GM18951 (cell line): ENCODE results near the gene MSMP.

Experiments used
- POLR2A ChIP-seq: IDR thresholded peaks from 4 replicates; pipeline ENCODE4 v1.6.1; 2011; ENCODE audit warnings: mild to moderate bottlenecking; ENCODE audit not compliant: insufficient read length, insufficient read depth; ENCODE audit errors: extremely low read depth
- in situ Hi-C: fragments of 300-500 bp; cut with MboI; formaldehyde crosslinking; loops from one replicate; pipeline ENCODE4 v1.12.0; 2022; ENCODE audit warnings: low sequenced_read_pairs, mixed read lengths, inconsistent platforms; ENCODE audit not compliant: unreplicated experiment

Gene MSMP

DNA sequence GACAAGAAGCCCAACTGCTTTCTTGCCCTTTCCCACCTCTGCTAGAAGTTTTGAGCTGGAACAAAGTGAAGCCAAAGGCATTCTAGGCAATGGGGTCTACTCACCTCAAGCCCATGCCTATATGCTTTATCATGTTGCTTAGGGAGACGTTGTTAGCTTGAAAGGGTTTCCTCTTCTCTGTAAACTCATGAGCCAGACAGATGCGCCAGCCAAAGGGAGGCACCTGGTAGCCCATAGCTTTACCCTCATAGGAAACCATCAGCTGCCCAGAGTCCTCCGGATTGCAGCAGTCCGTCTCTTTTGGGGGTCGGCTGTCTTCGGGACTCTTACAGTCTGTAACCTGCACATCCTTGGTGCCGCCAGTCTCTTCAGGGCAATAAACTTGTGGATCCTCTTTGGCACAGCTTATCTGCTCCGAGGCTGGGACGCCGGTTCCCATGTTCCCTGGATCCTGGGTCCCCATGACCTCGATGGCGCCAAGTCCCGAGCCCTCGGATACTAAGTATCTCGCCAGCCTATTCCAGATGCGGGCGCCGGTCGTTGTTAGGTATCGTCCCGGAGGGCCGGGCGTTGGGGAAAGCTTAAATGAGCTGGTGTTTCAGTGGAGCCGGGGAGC is 5.7 kb downstream of the MSMP start:
- TF ChIP-seq POLR2A, result no peak
- in situ Hi-C loops, result no loop called here

GRCh38 chr9:35746583-35746982 is 7.5 kb downstream of the MSMP start:
- in situ Hi-C loops, result no loop called here
- no peak for TF ChIP-seq POLR2A

- in situ Hi-C loops, result no loop called here
- TF ChIP-seq POLR2A, result no peak
Observed at GRCh38 chr9:35745569-35745968, 8.5 kb downstream of the MSMP start.

DNA sequence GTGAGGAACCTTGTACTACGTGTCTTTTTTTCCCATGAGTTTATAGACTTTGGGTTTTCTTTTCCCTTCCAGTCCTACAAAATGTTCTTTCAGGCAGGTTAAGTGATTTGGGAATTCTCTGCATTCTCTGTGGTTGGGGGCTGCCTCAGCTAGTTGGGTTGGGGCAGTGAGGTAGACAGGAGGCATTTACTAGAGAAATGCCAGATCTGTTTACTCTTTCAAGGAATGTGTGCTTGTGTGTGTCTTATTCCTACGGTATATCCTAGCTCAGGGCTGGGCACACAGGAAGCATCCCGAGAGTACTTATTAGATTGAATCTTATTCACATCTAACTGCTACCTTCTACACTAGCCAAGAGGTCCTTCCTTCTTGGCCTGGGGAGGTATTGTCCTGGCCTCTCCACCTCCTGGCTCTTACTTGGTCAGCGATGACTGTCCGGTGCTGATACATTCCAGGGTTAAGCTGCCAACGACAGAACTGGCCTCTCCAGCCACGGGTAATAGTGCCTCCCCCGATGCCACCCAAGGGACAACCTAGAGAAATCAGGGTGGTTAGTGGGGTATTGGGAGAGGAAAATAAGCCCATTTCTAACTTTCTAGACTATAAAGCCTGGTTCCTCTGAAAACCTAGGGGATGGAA is 10.1 kb downstream of the MSMP start:
- no peak for TF ChIP-seq POLR2A
- in situ Hi-C loops, result no loop called here

DNA sequence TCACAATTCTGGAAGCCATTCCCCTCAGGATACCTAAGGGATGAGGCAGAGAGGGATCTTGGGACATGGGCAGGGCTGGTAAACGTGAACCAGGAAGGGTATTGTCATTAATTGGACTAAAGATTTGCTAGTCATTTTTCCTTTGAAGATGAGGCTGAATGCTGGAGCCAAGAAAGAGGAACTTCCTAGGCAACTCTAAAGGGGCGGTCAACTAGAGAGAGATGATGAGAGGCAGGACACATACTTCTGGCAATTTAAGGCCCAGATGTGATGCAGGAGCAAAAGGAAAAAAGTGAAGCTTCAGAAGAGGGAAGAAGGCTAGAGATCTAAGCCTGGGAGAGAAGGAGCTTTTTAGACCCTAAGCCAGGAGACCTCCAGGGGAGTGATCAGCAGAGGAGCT is 10.6 kb downstream of the MSMP start:
- in situ Hi-C loops, result no loop called here
- TF ChIP-seq POLR2A, result no peak

DNA sequence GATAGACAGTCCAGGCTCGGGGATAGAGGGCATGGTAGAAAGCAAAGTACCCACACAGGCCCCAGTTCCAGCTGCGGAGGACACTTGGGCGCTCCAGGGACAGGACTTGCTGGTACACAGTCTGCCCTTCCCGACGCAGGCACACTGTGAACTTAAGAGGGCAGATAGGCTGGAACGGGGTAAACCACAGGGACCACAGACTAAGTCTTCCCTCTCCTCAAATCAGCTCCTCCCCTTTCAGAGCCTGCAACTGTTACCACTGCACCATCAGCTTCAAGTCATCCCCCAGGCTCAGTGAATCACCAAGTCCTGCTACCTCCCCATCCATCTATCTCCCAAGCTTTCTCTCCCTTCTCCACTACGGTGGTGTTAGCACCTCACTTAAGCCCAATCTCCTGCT is 12.3 kb downstream of the MSMP start:
- no peak for TF ChIP-seq POLR2A
- in situ Hi-C loops, result no loop called here

DNA sequence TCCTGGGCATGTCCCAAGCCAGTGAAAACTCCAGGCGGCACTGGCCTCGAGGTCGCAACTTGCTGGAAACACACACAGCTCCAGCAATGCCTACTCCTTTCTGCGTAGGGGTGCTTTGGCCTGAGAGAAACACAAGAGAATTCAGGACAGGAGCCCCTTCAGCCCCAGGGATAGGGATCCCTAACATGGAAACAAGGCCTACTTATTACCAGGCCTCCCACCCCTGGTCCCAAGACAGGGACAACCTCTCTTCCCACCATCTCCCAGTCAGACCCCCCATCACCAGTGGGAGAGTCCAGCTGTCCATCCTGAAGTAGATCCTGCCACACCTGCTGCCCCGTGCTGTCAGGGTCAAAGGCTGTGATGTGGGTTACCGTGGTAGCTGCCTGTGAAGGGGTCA is 13.8 kb downstream of the MSMP start:
- in situ Hi-C loops, result no loop called here
- no peak for TF ChIP-seq POLR2A

GRCh38 chr9:35738924-35739323 is 15.2 kb downstream of the MSMP start:
- TF ChIP-seq POLR2A, result no peak
- in situ Hi-C loops, result no loop called here

DNA sequence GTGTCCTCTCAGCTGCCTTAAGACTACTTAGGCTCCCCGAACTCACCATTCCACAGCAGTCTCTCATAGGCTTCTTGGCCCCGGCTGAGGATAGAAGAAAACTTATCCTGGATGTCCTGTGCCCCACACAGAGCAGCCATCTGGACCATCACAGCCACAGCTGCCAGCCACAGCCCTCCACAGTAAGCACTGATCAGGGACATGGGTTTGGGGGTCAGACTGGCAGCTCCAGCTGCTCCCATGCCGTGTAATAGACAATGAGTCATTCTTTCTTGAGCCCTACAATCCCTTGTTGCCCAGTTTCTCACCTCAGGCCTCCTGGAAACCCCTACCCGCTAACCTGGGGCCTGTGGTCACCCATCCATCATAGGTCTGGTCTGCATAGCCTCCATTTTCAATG is 15.9 kb downstream of the MSMP start:
- no peak for TF ChIP-seq POLR2A
- in situ Hi-C loops, result no loop called here

DNA sequence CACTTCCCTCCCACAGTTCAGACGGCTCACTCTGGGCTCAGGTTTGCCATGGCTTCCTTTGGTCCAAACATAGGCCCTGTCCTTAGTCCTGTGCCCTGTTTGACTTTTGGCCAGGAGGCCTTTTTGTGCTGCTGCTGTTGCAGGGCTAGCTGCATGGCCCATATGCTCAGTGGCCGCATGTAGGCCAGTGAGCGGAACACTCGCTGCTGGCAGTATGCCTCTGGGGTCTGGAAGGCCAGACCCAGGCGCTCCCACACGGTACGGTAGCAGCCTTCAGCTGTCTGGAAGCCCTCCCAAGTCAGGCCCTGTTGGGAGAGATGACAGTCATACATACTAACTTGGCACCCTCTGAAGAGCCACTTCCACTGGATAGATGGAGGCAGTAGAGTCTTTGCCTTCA is 16.9 kb downstream of the MSMP start:
- no peak for TF ChIP-seq POLR2A
- in situ Hi-C loops, result no loop called here

GRCh38 chr9:35736201-35736633 is 17.9 kb downstream of the MSMP start:
- TF ChIP-seq POLR2A, result no peak
- in situ Hi-C loops, result no loop called here

GRCh38 chr9:35734096-35734495 is 20.0 kb downstream of the MSMP start:
- in situ Hi-C loops, result no loop called here
- TF ChIP-seq POLR2A, result no peak

- in situ Hi-C loops, result no loop called here
- peak; percentile 1 for TF ChIP-seq POLR2A
Observed at GRCh38 chr9:35732800-35733541, 21.1 kb downstream of the MSMP start.
